HG03095 (cell line): ENCODE results near the gene RFPL2.

Experiments
- ATAC-seq: cut with Tn5 transposase; IDR thresholded peaks from one replicate; pipeline ENCODE4 v1.9.1; 2021; ENCODE audit warnings: moderate library complexity; ENCODE audit not compliant: unreplicated experiment

The RFPL2 gene

GRCh38 chr22:32204856-32205722, at the start of gene RFPL2:
Gene RFPL2 (minus strand): TSS chr22:32205073. CDS start chr22:32202451, 2,622 bp downstream.
- no peak for ATAC-seq

GRCh38 chr22:32249231-32249630, 44.4 kb upstream of the RFPL2 start:
- no peak for ATAC-seq

GRCh38 chr22:32248276-32248675, 43.4 kb upstream of the RFPL2 start:
- no peak for ATAC-seq

GRCh38 chr22:32246166-32246565, 41.3 kb upstream of the RFPL2 start:
- ATAC-seq = no peak

GRCh38 chr22:32245042-32245441, 40.2 kb upstream of the RFPL2 start:
- no peak for ATAC-seq

- no peak for ATAC-seq
Observed at GRCh38 chr22:32244547-32244946, 39.7 kb upstream of the RFPL2 start.

- no peak for ATAC-seq
Observed at GRCh38 chr22:32240461-32240860, 35.6 kb upstream of the RFPL2 start.

GRCh38 chr22:32237906-32238305, 33.0 kb upstream of the RFPL2 start:
- no peak for ATAC-seq

- no peak for ATAC-seq
Observed at GRCh38 chr22:32236970-32237369, 32.1 kb upstream of the RFPL2 start.

GRCh38 chr22:32233091-32233490, 28.2 kb upstream of the RFPL2 start:
- no peak for ATAC-seq

- no peak for ATAC-seq
Observed at GRCh38 chr22:32232191-32232830, 27.4 kb upstream of the RFPL2 start.

GRCh38 chr22:32226326-32227104, 21.6 kb upstream of the RFPL2 start:
- ATAC-seq = no peak

GRCh38 chr22:32222991-32223390, 18.1 kb upstream of the RFPL2 start:
- no peak for ATAC-seq

- no peak for ATAC-seq
Observed at GRCh38 chr22:32219026-32219425, 14.2 kb upstream of the RFPL2 start.

- no peak for ATAC-seq
Observed at GRCh38 chr22:32218470-32218869, 13.6 kb upstream of the RFPL2 start.

GRCh38 chr22:32217465-32217864, 12.6 kb upstream of the RFPL2 start:
- ATAC-seq = no peak

GRCh38 chr22:32216911-32217310, 12.0 kb upstream of the RFPL2 start:
- ATAC-seq = no peak

- ATAC-seq = no peak
Observed at GRCh38 chr22:32211011-32211410, 6.1 kb upstream of the RFPL2 start.

- no peak for ATAC-seq
Observed at GRCh38 chr22:32208681-32209080, 3.8 kb upstream of the RFPL2 start.

- ATAC-seq = no peak
Observed at GRCh38 chr22:32207971-32208480, 3.2 kb upstream of the RFPL2 start.
